ENCODE results near the gene NDUFS2.
A peak's percentile ranks its signal among the peaks of the same experiment; 100 is the strongest.

NDUFS2 gene

GRCh38 chr1:161162052-161162451 is 40.1 kb upstream of the NDUFS2 start:
- Histone ChIP-seq H3K9me2 (replicated peaks; ENCODE audit: low read depth, low read length) (no peaks in the 10 kb centered on the region), H4K20me1 (ENCODE audit: insufficient read depth, low read length, poor library complexity, severe bottlenecking) (no peaks in the 10 kb centered on the region), H3K9me3 (ENCODE audit: insufficient read depth, low read depth, low read length) (no peaks in the 10 kb centered on the region), H3K4me2 (ENCODE audit: low read depth, low read length, poor library complexity, severe bottlenecking) (peak overlapping the region; percentile 80), H2AFZ (ENCODE audit: low read length) (no peak overlapping the region), H3K36me3 (ENCODE audit: insufficient read depth, low read length) (peaks cover 16% of the 10 kb centered on the region; the same call in 1 of the 2 replicates), H3K9ac (ENCODE audit: low read depth, low read length, poor library complexity, severe bottlenecking) (peak overlapping the region; percentile 92), H3K4me3 (ENCODE audit: low read length, poor library complexity, severe bottlenecking) (no peak overlapping the region), H3F3A (ENCODE audit: low read depth) (no peaks in the 10 kb centered on the region), H3K4me1 (ENCODE audit: insufficient read depth, low read length, poor library complexity, severe bottlenecking) (peaks cover 33% of the 10 kb centered on the region), H3K27me3 (ENCODE audit: insufficient read depth, low read length, poor library complexity, severe bottlenecking) (no peaks in the 10 kb centered on the region), H3K79me2 (ENCODE audit: insufficient read depth, low read length) (peaks cover 24% of the 10 kb centered on the region)
- TF ChIP-seq EZH2phosphoT487 (IDR thresholded peaks at IDR 0.05; ENCODE audit: borderline replicate concordance) = no peak
- TF ChIP-seq CTCF (conservative IDR thresholded peaks at IDR 0.05; ENCODE audit: low read length) = no peak

- H3K9me2 ChIP-seq (replicated peaks; ENCODE audit: low read depth, low read length) = no peaks in the 10 kb centered on the region
- H2AFZ ChIP-seq (ENCODE audit: low read length) = no peak overlapping the region
- no peak overlapping the region for H3K4me3 ChIP-seq (ENCODE audit: low read length, poor library complexity, severe bottlenecking)
- H3K79me2 ChIP-seq (ENCODE audit: insufficient read depth, low read length) = peaks cover 26% of the 10 kb centered on the region
- no peaks in the 10 kb centered on the region for H3F3A ChIP-seq (ENCODE audit: low read depth)
- peaks cover 9% of the 10 kb centered on the region; the same call in 1 of the 2 replicates for H3K36me3 ChIP-seq (ENCODE audit: insufficient read depth, low read length)
- H4K20me1 ChIP-seq (ENCODE audit: insufficient read depth, low read length, poor library complexity, severe bottlenecking) = no peaks in the 10 kb centered on the region
- no peaks in the 10 kb centered on the region for H3K27me3 ChIP-seq (ENCODE audit: insufficient read depth, low read length, poor library complexity, severe bottlenecking)
- no peak for TF ChIP-seq CTCF (conservative IDR thresholded peaks at IDR 0.05; ENCODE audit: low read length)
- TF ChIP-seq EZH2phosphoT487 (IDR thresholded peaks at IDR 0.05; ENCODE audit: borderline replicate concordance) = no peak
- H3K9me3 ChIP-seq (ENCODE audit: insufficient read depth, low read depth, low read length) = no peaks in the 10 kb centered on the region
- H3K4me1 ChIP-seq (ENCODE audit: insufficient read depth, low read length, poor library complexity, severe bottlenecking) = peaks cover 36% of the 10 kb centered on the region
- peak overlapping the region; percentile 80 for H3K4me2 ChIP-seq (ENCODE audit: low read depth, low read length, poor library complexity, severe bottlenecking)
- H3K9ac ChIP-seq (ENCODE audit: low read depth, low read length, poor library complexity, severe bottlenecking) = peak overlapping the region; percentile 92
Observed at GRCh38 chr1:161162806-161163205, 39.4 kb upstream of the NDUFS2 start.

- no peak overlapping the region for H2AFZ ChIP-seq (ENCODE audit: low read length)
- H3K9ac ChIP-seq (ENCODE audit: low read depth, low read length, poor library complexity, severe bottlenecking) = no peak overlapping the region
- H3K9me3 ChIP-seq (ENCODE audit: insufficient read depth, low read depth, low read length) = no peaks in the 10 kb centered on the region
- no peak overlapping the region for H3K4me3 ChIP-seq (ENCODE audit: low read length, poor library complexity, severe bottlenecking)
- peaks cover 32% of the 10 kb centered on the region for H3K4me1 ChIP-seq (ENCODE audit: insufficient read depth, low read length, poor library complexity, severe bottlenecking)
- no peaks in the 10 kb centered on the region for H3K9me2 ChIP-seq (replicated peaks; ENCODE audit: low read depth, low read length)
- H3K27me3 ChIP-seq (ENCODE audit: insufficient read depth, low read length, poor library complexity, severe bottlenecking) = no peaks in the 10 kb centered on the region
- H3F3A ChIP-seq (ENCODE audit: low read depth) = no peaks in the 10 kb centered on the region
- no peaks in the 10 kb centered on the region; the same call in 1 of the 2 replicates for H3K36me3 ChIP-seq (ENCODE audit: insufficient read depth, low read length)
- peaks cover 28% of the 10 kb centered on the region for H3K79me2 ChIP-seq (ENCODE audit: insufficient read depth, low read length)
- no peaks in the 10 kb centered on the region for H4K20me1 ChIP-seq (ENCODE audit: insufficient read depth, low read length, poor library complexity, severe bottlenecking)
- TF ChIP-seq EZH2phosphoT487 (IDR thresholded peaks at IDR 0.05; ENCODE audit: borderline replicate concordance) (no peak), CTCF (conservative IDR thresholded peaks at IDR 0.05; ENCODE audit: low read length) (no peak)
- H3K4me2 ChIP-seq (ENCODE audit: low read depth, low read length, poor library complexity, severe bottlenecking) = no peak overlapping the region
Observed at GRCh38 chr1:161163793-161164192, 38.4 kb upstream of the NDUFS2 start.
